ENCODE measurements around the gene SREBF1.

SREBF1 gene

DNA sequence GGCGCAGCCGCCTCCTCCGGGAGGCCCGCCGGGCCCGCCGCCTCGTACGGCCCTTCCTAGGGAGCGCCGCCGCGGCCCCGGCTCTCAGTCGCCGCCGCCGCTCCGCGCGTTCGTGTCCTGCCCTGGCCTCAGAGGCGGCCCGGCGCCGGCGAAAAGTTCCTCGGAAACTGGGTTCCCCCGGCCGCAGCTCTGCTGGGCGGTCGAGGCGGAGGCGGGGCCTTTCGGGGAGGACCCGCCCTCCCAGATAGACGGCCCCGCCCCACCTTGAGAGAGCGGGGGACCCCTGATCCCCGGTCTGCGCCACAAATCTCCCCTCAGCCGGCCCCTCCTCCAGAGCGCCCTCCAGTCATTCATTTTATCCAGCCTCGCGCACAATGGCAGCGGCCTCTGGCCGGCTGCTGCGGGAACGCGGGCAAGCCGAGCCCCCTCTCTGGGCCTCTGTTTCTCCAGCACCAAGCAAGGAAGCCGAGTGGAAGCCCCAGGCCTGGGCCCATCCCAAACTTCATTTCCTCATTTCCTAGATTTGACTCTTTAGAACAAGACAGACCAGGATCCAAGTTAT lies at the start of gene SREBF1:
TSS of gene SREBF1 (minus strand) at position 169 of the 562 bp plus-strand sequence. CDS start 169 bp downstream, outside the sequence.
- DNase-seq, result peak in 1 of 2 experiments; percentile 40

DNA sequence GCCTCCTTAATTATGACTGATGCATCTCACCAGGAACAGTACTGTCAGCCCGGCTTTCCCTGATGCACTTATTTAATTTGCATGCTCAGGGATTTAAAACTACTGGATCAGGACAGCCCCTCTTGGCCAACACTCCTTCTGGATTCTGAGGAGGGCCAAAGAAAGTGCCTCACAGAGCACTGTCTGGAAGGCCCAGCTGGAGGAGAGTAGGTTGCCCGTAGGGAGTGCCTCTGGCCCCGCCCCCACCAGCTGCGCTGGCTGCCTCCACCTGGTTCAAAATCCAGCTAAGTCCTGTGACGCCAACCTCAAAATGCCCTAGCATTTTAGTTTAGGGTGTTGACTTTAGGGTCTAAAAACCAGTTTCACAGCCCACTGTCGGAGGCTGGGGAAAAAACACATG lies 49.4 kb upstream of the SREBF1 start:
- peak in 1 of 2 experiments; percentile 76 for DNase-seq

DNA sequence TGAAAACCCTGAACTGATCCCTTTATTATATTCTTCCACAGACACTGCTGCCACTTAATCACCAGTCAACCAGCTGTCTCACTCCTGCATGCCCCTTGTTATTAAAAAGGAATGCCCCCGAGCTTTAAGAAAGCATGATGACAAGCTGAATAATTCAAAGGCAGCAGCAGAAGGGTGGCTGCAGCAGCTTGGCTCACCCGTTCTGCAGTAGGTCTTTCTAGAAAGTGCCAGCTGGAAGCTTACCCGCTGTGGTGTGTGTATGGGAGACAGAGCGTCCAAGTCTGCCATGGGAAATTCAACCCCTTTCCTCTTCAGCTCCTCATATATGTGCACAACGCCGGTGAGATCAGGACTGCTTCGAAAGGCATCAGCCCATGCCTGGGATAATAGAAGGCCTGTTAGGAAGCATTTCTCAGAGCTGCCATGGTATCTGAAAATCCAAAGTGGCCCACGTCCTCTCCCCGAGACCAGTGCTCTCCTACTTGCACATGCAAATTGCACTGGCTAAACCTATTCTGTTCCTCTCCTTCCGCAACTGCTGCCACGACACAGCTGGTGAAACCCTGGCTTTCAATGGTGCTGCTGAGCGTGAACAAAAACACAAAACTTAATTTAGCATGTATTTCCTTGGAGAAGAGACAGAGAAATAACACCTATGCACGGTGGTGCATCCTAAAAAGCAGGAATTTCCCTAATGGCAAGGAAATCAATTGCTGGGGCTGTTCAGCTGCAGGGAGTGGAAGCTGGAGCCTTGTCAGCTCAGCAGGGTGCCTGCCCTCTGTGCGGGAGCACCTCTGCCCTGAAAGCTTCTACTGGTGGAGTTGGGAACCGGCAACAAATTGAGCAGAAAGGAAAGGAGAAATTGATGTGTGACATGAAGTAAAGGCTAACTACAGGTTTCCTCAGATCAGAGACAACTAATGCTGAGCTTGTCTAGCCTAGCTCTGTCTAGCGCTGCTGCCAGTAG lies 47.9 kb upstream of the SREBF1 start:
- peak; percentile 17 to 57 for DNase-seq

DNA sequence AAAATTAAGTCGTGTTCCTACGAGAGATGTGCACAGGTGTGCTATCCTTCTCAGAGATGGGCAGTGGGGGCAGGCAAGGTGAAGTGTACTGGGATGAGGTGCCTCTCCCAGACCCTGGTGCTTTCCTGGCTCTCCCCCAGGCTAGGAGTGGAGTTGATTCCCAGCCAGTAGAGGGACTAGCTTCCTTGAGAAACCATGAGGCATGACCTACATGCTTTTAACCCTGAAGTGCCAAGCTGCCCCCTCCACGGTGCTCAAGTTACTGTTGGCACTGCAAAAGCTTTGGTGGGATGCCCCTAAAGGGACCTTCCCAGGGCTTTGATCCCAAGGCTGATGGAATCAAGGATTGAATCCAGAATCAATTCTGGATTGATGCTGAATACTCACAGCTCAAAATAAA lies 47.0 kb upstream of the SREBF1 start:
- DNase-seq, result no peak

DNA sequence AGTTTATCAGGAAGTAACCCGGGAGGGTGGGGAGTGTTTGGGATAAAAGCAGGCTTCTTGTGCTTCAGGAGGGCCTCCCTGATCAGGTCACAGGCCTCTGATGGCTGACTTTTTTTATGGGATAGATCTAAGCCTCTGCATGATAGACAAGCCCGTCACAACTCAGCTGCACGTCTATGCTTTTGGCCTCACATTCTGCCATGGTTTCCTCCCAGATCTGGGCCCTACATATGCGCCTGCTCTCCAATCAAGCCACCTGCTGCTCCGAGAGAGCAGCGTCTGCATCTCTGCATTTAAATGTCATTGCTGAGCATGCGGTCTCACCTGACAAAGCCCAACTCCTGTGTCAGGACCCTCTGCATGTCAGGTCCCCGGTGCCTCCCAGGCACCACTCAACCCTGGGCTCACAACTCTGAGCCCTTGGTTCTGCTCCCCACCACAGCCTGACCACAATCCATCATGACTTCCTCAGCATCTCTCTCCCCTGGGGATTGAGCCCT lies 45.3 kb upstream of the SREBF1 start:
- DNase-seq, result no peak

DNA sequence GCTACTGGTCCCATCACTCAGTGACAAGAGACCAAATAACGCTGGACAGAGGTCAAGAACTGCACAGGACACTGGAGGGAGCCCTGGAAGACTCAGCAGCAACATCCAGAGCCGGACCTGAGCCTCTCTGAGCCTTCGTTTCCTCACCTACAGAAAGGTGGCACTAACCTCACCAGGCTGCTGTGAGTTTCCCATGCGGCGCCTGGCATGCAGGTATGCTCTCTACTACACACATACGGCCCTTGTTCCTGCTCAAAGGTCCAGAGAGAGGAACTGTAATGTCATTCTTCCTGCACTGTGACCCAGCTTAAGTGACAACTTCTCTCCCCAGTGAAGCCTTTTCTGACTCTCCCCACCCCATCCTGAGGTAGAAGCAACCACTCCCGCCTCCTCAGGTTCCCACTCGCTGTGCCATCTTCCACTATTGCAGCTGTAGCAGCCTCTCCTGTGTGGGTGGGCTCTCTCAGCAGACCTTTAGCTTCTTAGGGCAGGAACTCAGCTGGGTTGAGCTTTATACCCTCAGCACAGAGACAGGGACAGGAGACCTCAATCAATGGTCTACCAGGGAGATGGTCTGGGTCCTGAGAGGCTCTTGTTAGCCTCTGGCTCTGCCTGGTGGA lies 43.9 kb upstream of the SREBF1 start:
- no peak for DNase-seq

DNA sequence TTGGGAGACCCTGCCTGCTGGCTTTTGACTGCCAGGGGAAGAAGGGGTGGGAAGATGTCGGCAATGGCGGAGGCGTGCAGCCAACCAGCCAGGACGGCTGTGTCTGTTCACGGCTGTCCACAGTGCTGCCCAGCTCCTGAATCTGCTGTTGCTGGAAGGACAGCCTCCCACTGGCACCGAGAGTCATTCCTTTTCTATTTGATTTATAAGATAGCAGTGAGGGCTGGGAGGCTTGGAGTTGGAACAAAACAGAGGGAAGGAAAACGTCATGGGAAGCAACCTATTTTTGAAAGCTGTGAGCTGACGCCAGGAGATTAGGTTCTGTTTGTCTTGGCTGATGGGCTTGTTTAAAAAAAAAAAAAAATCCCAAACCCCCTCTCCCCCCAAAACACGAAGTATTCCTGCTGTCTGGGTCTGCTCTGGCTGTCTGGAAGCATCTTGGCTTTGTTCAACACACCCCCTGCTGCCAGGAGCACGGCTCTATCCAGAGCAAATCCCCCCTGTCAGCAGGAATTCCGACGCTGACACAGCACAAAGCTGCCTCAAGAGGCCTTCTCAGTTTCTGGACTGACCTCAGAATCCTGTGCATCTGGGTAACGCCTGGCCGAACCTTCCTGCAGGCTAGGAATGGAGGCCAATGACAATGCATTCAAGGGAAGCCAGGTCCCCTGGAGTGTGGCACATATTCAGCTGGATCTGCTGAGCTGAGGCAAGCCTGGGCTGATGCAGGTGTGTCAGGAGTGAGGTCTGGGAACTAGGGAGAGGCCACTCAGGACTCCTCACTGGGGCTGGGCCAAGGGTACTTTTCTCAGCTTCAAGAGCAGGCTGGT lies 41.0 kb upstream of the SREBF1 start:
- DNase-seq, result peak; percentile 71 to 86

DNA sequence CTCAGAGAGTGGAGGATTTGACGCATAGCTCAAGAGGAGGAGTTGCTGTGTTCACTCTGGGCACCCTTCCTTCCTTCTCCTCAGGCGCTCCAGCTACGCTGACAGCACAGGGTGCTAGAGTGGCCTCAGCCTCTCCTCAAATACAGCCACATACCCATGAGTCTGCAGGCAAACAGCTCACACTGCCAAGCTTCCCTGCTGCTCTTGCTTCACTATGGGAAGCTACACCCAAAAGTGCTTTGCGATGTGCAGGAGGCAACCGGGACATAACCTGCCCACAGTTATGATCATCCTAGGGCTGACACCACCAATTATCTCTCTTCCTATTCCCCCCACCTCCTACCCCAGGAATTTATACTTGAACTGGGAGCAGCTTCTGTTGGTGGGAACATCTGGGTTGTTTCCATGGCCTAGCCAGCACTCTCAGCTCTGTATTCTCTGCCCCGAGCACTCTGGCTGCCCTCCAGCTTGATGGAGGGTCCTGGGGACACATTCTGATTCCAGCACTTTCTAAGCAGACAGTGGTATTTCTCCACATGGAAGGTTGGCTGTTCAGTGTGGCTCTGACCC lies 40.3 kb upstream of the SREBF1 start:
- DNase-seq, result peak in 1 of 2 experiments; percentile 75

DNA sequence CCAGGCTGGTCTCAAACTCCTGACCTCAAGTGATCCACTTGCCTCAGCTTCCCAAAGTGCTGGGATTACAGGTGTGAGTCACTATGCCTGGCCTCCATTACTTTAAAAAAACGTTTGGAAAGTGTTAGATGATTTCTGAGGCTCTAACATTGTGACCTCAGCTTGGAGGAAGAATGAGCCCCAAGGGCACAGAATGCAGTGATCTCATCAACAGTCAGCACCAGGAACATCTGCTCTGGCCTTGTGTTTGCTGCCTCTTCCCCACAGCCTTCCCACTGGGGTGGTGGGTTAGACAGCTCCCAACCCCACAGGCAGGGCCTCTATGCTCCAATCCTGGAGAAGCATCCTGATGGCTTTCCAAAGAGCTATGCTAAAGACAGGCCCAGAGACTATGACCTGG lies 37.7 kb upstream of the SREBF1 start:
- no peak for DNase-seq

DNA sequence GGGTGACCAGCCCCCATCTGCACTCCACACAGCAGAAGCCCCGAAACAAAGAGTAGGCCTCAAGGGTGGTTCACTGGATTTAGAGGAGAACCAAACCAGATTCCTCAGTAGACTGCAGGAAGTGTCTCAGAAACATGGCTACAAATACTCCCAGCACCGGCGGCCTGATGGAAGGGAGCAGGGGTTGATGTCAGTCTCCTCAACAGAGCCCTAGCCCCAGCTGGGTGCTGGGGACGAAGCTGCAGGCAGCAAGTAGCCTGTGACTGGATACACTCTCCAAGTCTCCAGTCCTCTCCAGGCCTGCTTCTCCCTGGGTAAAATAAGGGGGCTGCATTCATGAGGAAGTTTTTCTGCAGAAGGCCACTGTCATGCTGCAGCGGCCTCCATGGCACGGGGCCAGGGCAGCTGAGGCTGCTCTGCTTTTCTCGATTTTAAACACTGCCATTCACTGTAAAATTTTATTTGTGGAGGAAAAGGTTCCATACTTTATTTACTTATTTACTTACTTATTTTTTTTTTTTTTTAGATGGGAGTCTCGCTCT lies 36.7 kb upstream of the SREBF1 start:
- no peak for DNase-seq

DNA sequence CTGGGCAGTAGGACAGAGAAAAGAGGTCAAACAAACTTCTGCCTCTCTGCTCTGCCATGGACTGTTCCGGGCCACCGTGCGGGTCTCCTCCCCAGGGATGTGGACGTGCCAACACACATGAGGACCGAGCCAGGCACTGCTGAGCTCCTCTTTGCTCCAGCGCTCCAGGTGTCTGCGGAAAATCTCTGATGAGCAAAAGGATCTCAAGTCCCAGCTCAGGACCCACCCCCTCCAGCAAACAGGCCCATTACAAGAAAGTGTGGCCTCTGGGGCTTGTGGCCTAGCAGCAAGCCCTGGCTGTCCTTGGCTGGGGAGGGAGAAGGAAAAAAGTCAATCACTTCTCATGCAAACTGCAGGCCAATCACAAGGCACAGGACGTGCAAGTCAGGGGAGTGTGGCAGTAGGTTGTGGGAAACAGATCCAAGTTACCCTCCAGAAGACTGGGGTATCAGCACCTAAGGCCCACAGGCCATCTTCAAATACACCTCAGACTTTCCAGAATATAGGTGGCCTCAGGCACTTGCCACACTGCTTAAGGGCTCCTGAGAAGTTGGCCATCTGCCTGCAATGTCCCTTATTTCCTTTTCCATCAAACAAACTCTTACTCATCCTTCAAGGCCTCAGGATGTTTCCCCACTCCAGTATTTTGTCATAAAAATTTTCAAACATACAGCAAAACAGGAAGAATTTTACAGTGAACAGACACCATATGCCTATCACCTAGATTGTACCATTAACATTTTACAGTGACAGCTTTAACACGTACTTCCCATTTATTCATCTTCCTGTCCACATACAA lies 36.0 kb upstream of the SREBF1 start:
- no peak for DNase-seq

DNA sequence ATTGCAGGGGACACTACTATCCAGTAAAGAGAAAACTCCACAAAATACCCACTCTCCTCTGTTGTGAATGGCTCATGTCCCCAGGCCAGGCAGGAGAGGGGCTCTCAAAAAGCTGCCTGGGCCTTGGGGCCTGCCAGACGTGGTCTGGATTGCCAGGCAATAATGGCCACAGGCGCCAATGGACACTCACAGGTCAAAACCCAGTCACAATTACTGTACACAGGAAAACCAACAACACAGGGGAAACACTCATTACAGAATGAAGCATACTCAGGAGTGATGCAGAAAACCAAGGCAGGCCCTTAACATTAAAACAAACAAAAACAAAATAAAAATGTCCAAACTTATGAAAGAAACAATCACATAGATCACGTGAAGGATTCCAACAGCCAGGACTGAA lies 35.1 kb upstream of the SREBF1 start:
- no peak for DNase-seq

DNA sequence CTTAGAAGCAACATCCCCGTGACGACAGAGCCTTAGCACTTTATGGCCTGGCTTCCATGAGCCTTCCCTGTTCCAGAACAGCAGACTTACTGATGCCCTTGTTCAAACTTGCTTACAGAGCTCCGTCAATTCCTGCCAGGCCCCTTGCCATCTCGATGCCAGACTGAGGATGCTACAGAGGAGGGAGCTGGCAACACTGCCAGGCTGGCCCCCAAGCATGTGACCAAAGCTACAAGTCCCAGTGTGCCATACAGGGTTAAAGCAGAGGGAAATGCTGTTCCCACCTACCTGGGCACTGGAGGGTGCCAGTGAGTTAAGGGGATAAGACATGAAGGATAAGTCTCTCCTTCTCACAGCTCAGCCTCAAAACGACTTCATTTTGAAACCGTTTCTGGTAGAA lies 33.5 kb upstream of the SREBF1 start:
- no peak for DNase-seq

DNA sequence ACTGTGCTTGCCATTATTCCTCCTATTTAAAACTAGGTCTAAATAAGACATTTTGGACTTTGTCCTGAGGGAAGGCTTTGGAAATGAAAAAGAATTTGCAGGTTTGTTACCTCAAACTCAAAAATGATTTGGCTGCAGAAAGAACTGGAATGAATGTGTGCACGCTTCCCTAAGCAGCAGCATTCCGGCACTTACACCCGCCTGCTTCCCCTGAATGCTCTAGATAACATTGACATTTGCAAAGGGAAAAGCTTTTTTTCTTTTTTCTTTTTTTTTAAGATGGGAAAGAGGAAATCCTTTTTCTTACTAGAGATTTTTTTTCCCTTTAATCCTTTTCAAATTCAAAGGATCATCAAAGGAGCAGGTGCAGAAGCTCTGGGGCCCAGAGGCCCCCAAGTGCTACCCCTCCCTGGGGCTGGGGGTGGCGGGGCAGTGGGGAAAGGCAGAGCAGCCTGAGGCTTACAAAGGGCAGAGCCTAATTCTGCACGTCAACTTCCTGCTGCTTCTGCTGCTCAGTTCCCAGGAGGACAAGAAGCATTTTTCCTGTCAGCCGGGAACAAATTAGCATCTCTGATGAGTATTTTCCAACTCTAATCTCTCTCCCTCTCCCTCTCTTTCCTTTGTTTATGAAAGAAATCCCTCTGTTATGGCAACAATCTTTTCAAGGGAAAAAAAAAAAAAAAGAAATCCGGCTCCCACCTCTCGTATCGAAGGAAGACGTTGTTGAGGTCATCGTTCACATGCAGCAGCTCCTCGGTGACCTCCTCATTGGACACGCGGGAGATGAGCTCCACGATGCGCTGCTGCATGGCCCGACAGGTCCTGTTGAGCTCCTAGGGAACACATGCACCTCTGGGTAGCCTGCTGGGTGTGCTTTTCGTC lies 32.1 kb upstream of the SREBF1 start:
- no peak for DNase-seq

DNA sequence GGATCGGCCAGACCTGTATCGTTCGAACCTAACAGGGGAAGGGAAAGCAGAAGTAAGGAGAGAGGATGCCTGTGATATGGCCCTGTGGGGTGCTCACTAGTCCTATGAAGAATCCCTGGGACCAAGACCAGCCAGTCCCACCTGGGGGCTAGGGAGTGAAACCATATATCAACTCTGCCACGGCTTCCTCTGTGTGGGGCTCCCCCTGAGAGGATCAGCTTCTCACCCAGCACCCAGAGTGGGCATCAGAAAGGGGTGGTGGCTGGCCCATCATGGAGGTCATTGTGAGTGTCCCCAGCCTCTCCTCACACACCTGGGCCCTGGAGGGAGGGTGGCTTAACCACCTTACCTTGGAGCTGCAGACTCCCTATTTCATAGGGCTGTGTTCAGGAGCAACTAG lies 30.1 kb upstream of the SREBF1 start:
- no peak for DNase-seq

DNA sequence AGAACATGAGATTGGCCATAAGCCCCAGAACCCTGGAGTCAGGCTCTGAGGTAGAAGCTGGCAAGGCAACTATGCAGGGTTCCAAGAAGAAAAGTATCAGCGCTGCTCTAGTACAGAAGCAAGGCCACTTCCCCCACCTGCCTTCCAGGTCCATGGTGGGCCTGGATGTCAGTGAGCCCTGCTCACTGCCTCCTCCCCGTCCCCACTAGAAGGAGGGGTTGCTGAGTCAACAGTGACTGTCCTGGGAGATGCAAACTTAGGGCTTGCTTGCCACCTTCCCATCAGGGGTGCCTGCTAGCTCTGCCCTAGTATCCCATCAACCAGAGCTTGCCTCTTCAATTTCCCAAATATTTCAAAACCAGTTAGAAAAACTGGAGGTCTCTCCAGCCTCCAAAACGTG lies 29.6 kb upstream of the SREBF1 start:
- DNase-seq, result no peak

DNA sequence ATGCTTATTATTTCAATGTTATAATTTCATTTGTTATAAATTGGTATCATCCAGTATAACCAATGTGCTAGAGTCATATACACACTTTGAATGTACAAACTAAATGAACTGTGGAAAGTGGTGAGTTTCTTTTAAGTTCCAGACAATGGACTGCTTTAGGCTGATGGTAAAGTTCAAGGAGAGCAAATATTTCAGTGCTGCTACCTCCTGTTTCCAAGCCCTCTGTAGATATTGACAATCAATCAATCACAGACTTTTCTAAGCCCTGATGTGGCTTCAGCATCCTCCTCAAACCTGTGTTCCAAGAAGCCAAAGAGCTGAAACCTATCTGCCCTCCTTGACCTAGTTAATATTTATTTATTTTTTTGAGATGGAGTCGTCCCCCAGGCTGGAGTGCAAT lies 28.2 kb upstream of the SREBF1 start:
- no peak for DNase-seq

DNA sequence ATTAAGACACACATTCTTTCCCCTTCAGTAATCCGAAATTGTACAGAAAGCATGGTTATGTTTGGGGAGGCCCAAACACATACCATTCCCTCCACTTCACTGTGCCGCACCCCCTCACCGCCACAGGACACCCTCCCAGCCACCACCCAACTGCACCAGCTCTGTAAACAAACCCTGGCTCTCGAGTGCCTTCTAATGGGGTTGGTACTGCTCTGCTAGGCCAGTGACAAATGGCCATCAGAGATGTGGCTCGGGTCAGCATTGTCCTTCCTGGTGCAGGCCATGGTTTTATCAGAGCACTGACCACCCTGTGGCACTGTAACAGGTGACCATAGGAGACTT lies 24.0 kb upstream of the SREBF1 start:
- no peak for DNase-seq

DNA sequence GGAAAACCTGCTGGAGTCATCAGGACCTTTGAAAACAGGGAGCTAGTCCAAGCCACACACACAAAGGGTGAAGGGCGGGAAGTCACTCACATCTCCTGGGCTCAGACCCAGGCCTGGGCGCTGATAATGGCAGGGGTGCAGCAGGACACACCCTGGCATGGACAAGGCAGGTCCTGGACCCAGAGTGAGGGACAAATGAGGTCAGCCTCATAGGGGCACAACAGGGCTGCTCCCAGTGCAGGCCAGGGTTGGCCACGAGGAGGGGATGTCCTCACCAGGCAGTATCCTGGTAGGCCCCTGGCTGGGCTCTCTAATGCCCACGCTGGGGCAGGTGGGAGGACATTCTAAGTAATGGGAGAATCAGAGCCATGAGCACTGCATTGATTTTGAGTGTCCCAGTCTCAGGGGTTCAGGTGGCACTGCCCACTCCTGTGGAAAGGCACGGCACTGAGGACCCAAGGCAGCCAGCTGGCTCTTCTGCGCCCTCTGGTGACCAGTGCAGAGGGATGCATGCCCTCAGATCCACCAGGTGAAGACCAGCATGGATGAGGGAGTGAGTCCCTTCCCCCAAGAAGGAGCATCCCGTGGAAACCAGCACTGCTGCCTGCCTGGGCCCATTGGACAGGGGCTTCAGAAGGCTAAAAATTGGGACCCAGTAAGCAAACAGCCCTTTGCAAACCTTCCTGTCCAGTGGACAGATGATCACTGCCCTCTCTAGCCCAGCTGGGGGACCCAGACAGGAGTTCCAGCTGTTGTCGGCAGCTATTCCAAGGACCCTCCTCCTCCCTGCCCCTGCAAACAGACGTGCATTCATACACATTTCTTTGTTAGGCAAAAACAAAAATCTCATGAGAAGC lies 23.4 kb upstream of the SREBF1 start:
- peak in 1 of 2 experiments; percentile 69 for DNase-seq
